Measurements from ENCODE around the gene STPG1.

Gene STPG1

DNA sequence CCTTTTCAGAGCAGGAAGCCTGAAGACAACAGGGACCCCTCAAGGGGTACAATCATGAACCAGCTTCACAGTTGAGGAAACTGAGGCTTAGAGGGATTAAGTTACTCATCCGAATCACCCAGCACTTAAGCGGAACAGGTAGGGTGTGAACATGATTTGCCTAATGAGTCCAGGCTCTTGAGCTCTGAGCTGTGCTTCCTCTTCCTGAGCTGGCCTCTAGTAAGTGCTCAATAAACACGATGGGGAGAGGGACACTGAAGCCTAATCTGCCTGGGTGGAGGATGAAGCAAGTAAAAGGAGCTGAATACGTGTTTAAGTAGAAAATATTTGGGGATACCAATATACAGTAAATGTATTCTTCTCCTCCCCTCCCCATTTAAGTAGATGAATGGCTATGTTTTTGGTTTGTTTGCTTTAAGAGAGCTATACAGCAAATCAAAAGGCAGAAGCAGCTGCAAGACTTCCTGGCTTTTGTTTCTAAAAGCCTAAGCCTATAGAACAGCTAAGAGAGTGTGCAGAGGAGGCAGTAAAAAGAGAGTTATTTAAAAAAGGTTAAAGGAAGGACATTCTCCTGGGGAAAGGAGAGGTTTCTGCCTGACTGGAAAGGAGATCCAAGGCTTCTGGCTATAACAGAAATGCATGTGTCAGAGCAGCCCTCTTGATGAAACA, 20.5 kb downstream of the STPG1 start:
- no peaks in the 10 kb centered on the region for H3K27me3 ChIP-seq (ENCODE audit: insufficient read depth, poor library complexity, severe bottlenecking)
- H3K27ac ChIP-seq (replicated peaks), result no peak overlapping the region
- no peak overlapping the region for H3K4me3 ChIP-seq (replicated peaks; ENCODE audit: insufficient read depth, low read length)
- DNase-seq (ENCODE audit: low read depth in 1 of 2, low spot score in 1 of 2), result no peak
- TF ChIP-seq SPI1 (IDR thresholded peaks at IDR 0.05; ENCODE audit: borderline replicate concordance, low read depth), result no peak
- no peak for TF ChIP-seq GABPA (IDR thresholded peaks at IDR 0.05; ENCODE audit: low read depth)
- TF ChIP-seq POLR2AphosphoS5 (IDR thresholded peaks at IDR 0.05; ENCODE audit: low read depth), result no peak
- TF ChIP-seq, protein P1, sequence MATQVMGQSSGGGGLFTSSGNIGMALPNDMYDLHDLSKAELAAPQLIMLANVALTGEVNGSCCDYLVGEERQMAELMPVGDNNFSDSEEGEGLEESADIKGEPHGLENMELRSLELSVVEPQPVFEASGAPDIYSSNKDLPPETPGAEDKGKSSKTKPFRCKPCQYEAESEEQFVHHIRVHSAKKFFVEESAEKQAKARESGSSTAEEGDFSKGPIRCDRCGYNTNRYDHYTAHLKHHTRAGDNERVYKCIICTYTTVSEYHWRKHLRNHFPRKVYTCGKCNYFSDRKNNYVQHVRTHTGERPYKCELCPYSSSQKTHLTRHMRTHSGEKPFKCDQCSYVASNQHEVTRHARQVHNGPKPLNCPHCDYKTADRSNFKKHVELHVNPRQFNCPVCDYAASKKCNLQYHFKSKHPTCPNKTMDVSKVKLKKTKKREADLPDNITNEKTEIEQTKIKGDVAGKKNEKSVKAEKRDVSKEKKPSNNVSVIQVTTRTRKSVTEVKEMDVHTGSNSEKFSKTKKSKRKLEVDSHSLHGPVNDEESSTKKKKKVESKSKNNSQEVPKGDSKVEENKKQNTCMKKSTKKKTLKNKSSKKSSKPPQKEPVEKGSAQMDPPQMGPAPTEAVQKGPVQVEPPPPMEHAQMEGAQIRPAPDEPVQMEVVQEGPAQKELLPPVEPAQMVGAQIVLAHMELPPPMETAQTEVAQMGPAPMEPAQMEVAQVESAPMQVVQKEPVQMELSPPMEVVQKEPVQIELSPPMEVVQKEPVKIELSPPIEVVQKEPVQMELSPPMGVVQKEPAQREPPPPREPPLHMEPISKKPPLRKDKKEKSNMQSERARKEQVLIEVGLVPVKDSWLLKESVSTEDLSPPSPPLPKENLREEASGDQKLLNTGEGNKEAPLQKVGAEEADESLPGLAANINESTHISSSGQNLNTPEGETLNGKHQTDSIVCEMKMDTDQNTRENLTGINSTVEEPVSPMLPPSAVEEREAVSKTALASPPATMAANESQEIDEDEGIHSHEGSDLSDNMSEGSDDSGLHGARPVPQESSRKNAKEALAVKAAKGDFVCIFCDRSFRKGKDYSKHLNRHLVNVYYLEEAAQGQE (IDR thresholded peaks at IDR 0.05; ENCODE audit: insufficient replicate concordance, low read depth), result no peak
- TF ChIP-seq, protein P2, sequence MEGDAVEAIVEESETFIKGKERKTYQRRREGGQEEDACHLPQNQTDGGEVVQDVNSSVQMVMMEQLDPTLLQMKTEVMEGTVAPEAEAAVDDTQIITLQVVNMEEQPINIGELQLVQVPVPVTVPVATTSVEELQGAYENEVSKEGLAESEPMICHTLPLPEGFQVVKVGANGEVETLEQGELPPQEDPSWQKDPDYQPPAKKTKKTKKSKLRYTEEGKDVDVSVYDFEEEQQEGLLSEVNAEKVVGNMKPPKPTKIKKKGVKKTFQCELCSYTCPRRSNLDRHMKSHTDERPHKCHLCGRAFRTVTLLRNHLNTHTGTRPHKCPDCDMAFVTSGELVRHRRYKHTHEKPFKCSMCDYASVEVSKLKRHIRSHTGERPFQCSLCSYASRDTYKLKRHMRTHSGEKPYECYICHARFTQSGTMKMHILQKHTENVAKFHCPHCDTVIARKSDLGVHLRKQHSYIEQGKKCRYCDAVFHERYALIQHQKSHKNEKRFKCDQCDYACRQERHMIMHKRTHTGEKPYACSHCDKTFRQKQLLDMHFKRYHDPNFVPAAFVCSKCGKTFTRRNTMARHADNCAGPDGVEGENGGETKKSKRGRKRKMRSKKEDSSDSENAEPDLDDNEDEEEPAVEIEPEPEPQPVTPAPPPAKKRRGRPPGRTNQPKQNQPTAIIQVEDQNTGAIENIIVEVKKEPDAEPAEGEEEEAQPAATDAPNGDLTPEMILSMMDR (IDR thresholded peaks at IDR 0.05; ENCODE audit: insufficient read depth, low read length), result no peak

DNA sequence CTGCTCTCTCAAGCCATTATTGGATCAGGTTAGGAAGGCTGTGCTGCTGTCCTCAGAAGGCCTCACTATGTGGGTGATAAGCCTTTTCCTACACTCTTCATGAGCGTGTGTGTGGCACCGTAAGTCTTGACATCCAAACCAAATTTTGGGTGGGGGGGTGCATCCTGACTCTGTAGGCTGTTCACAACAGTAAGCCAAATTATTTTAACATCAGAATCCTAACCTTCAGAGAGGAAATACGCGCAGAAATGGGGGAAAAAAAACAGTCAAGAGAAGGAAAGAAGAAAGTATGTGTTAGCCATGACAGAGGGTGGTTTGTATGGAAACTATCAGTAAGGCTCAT, 21.0 kb downstream of the STPG1 start:
- TF ChIP-seq POLR2AphosphoS5 (IDR thresholded peaks at IDR 0.05; ENCODE audit: low read depth), result no peak
- TF ChIP-seq SPI1 (IDR thresholded peaks at IDR 0.05; ENCODE audit: borderline replicate concordance, low read depth), result no peak
- TF ChIP-seq GABPA (IDR thresholded peaks at IDR 0.05; ENCODE audit: low read depth), result no peak
- TF ChIP-seq, protein P2 (IDR thresholded peaks at IDR 0.05; ENCODE audit: insufficient read depth, low read length), result no peak
- TF ChIP-seq, protein P1 (IDR thresholded peaks at IDR 0.05; ENCODE audit: insufficient replicate concordance, low read depth), result no peak
- Histone ChIP-seq H3K27me3 (ENCODE audit: insufficient read depth, poor library complexity, severe bottlenecking) (no peaks in the 10 kb centered on the region), H3K27ac (replicated peaks) (no peak overlapping the region), H3K4me3 (replicated peaks; ENCODE audit: insufficient read depth, low read length) (no peak overlapping the region)
- no peak for DNase-seq (ENCODE audit: low read depth in 1 of 2, low spot score in 1 of 2)

DNA sequence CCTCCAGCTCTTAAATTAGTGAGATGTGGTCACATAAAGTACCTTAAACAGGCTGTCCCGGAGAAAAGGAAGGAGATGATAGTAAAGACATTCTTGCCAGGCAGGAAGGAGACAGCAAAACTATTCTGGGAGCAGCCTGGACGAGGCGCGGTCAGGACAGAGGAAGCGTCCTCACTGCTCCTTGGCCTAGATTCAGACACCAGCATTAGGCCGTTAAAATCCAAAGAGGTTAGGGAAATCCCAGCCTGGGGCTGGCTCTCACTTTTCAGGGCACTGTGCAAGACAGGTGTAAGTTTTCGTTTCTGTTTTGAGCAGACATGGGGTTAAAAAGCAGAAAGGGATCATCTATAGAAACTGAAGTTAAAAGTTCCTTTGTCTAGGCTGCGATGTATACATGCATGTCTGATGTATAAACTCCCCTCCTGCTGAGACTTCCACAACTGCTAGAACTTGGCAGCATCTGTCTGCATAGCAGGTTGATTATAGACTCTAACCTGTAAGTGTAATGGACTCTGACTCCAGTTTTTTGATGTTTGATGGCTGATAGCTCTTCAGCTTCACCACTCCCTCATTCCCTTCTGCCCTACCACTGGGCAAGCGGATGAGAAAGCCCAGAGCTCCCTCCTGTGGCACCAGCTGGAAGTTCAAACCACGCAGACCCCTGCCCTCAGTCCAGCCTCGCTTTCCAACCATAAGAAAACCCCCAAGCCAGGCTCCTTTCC, 21.5 kb downstream of the STPG1 start:
- TF ChIP-seq, protein P2 (IDR thresholded peaks at IDR 0.05; ENCODE audit: insufficient read depth, low read length), result peak; percentile 67
- TF ChIP-seq POLR2AphosphoS5 (IDR thresholded peaks at IDR 0.05; ENCODE audit: low read depth) (no peak), GABPA (IDR thresholded peaks at IDR 0.05; ENCODE audit: low read depth) (no peak), SPI1 (IDR thresholded peaks at IDR 0.05; ENCODE audit: borderline replicate concordance, low read depth) (no peak)
- TF ChIP-seq, protein P1 (IDR thresholded peaks at IDR 0.05; ENCODE audit: insufficient replicate concordance, low read depth), result no peak
- Histone ChIP-seq H3K4me3 (replicated peaks; ENCODE audit: insufficient read depth, low read length) (no peak overlapping the region), H3K27ac (replicated peaks) (no peak overlapping the region), H3K27me3 (ENCODE audit: insufficient read depth, poor library complexity, severe bottlenecking) (no peaks in the 10 kb centered on the region)
- peak in 1 of 2 experiments; percentile 52 for DNase-seq (ENCODE audit: low read depth in 1 of 2, low spot score in 1 of 2)
